HG03571 (cell line): Measurements from ENCODE around the gene SMPDL3A.

Source experiments
- ATAC-seq: cut with Tn5 transposase; IDR thresholded peaks from one replicate; pipeline ENCODE4 v1.9.1; 2021; ENCODE audit not compliant: unreplicated experiment

The SMPDL3A gene

GRCh38 chr6:122803171-122803661, 14.2 kb downstream of the SMPDL3A start:
- ATAC-seq = no peak

GRCh38 chr6:122804962-122805485, 16.0 kb downstream of the SMPDL3A start:
- ATAC-seq = no peak

GRCh38 chr6:122806291-122806690, 17.2 kb downstream of the SMPDL3A start:
- ATAC-seq = no peak

GRCh38 chr6:122808121-122808885, 19.2 kb downstream of the SMPDL3A start:
- ATAC-seq = no peak

GRCh38 chr6:122809001-122809400, 19.9 kb downstream of the SMPDL3A start:
- ATAC-seq = no peak

GRCh38 chr6:122809691-122810090, 20.6 kb downstream of the SMPDL3A start:
- ATAC-seq = no peak

- no peak for ATAC-seq
Measured at GRCh38 chr6:122810189-122810588, 21.1 kb downstream of the SMPDL3A start.

GRCh38 chr6:122817358-122817757, 28.3 kb downstream of the SMPDL3A start:
- ATAC-seq = no peak

- ATAC-seq = no peak
Measured at GRCh38 chr6:122817766-122818165, 28.7 kb downstream of the SMPDL3A start.

- ATAC-seq = no peak
Measured at GRCh38 chr6:122818866-122819265, 29.8 kb downstream of the SMPDL3A start.

- ATAC-seq = no peak
Measured at GRCh38 chr6:122821095-122821494, 32.0 kb downstream of the SMPDL3A start.

- no peak for ATAC-seq
Measured at GRCh38 chr6:122825163-122825562, 36.1 kb downstream of the SMPDL3A start.

- no peak for ATAC-seq
Measured at GRCh38 chr6:122829456-122829855, 40.4 kb downstream of the SMPDL3A start.

GRCh38 chr6:122831511-122831910, 42.5 kb downstream of the SMPDL3A start:
- no peak for ATAC-seq

- no peak for ATAC-seq
Measured at GRCh38 chr6:122832459-122832858, 43.4 kb downstream of the SMPDL3A start.

- no peak for ATAC-seq
Measured at GRCh38 chr6:122833021-122833491, 44.0 kb downstream of the SMPDL3A start.

GRCh38 chr6:122838060-122838780, 49.2 kb downstream of the SMPDL3A start:
- ATAC-seq = no peak

GRCh38 chr6:122839472-122839871, 50.4 kb downstream of the SMPDL3A start:
- ATAC-seq = peak; percentile 95

GRCh38 chr6:122839906-122840305, 50.8 kb downstream of the SMPDL3A start:
- no peak for ATAC-seq

- ATAC-seq = no peak
Measured at GRCh38 chr6:122845464-122845863, 56.4 kb downstream of the SMPDL3A start.

- ATAC-seq = no peak
Measured at GRCh38 chr6:122845916-122846612, 57.0 kb downstream of the SMPDL3A start.
